PFSK-1 (cell line): ENCODE results near the gene SPRY1.

ENCODE experiments used
- FOXP2 ChIP-seq: optimal IDR thresholded peaks from 2 replicates; pipeline ENCODE3; 2011; ENCODE audit warnings: borderline replicate concordance, control low read depth, inconsistent platforms; ENCODE audit not compliant: insufficient read depth; ENCODE audit errors: extremely low read length, extremely low read depth
- POLR2AphosphoS5 ChIP-seq: IDR thresholded peaks from 2 replicates; pipeline ENCODE4 v1.6.1; 2012; ENCODE audit warnings: low read depth, mild to moderate bottlenecking, control low read depth, low read length, moderate library complexity
- SIN3A ChIP-seq: IDR thresholded peaks from 2 replicates; pipeline ENCODE4 v1.6.1; 2012; ENCODE audit warnings: mild to moderate bottlenecking, low read length, moderate library complexity, borderline replicate concordance; ENCODE audit not compliant: insufficient read depth
- TAF1 ChIP-seq: IDR thresholded peaks from 2 replicates; pipeline ENCODE4 v1.6.1; 2012; ENCODE audit warnings: low read length, control low read depth, borderline replicate concordance; ENCODE audit not compliant: insufficient read depth
- TF ChIP-seq, protein P1 (sequence below), 2 experiments: IDR thresholded peaks; 2 replicates each; pipeline versions ENCODE4 v1.6.1 to v1.8.0; 2011 to 2012; ENCODE audit warnings: low read depth in 2 of 2, low read length in 2 of 2, control low read depth in 1 of 2, inconsistent platforms in 1 of 2, mild to moderate bottlenecking in 1 of 2, moderate library complexity in 1 of 2; ENCODE audit not compliant: insufficient read depth in 1 of 2

Gene SPRY1

DNA sequence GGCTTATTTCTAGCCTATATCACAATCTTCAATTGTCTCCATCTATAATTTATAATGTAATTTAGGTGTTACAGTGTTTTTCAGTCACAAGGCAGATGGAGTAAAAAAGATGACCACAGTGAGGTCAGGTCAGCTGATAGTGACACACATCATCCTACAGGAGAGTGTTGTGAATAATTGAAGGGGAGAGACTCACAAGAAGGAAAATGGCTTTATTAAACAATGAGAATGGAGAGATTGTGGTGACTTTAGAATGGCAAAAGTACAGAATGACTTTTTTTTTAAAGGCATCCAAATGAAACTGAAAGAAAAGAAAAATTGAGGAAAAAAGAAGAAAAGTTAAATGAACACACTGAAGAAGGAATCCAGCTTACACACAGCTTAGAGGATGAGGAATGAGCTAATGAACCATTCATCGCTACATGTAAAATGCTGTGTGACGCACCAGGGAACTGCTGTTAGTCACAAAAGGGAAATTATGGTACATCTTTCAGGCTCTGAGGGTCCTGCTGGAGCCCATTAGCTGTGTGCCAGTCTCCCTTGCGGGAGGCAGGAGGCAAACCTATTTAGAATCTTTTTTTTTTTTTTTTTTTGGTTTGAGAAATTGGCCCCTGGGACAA, 56.6 kb downstream of the SPRY1 start:
- no peak for TF ChIP-seq FOXP2
- TF ChIP-seq SIN3A, result no peak
- no peak for TF ChIP-seq TAF1
- TF ChIP-seq, protein P1, sequence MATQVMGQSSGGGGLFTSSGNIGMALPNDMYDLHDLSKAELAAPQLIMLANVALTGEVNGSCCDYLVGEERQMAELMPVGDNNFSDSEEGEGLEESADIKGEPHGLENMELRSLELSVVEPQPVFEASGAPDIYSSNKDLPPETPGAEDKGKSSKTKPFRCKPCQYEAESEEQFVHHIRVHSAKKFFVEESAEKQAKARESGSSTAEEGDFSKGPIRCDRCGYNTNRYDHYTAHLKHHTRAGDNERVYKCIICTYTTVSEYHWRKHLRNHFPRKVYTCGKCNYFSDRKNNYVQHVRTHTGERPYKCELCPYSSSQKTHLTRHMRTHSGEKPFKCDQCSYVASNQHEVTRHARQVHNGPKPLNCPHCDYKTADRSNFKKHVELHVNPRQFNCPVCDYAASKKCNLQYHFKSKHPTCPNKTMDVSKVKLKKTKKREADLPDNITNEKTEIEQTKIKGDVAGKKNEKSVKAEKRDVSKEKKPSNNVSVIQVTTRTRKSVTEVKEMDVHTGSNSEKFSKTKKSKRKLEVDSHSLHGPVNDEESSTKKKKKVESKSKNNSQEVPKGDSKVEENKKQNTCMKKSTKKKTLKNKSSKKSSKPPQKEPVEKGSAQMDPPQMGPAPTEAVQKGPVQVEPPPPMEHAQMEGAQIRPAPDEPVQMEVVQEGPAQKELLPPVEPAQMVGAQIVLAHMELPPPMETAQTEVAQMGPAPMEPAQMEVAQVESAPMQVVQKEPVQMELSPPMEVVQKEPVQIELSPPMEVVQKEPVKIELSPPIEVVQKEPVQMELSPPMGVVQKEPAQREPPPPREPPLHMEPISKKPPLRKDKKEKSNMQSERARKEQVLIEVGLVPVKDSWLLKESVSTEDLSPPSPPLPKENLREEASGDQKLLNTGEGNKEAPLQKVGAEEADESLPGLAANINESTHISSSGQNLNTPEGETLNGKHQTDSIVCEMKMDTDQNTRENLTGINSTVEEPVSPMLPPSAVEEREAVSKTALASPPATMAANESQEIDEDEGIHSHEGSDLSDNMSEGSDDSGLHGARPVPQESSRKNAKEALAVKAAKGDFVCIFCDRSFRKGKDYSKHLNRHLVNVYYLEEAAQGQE (IDR thresholded peaks at IDR 0.05; ENCODE audit: insufficient read depth in 1 of 2, low read depth in 2 of 2, low read length in 2 of 2), result no peak
- no peak for TF ChIP-seq POLR2AphosphoS5
